CD4-positive, alpha-beta T cell treated with Interferon alpha-2 for 1 hour (primary cell): ENCODE results near the gene ATG7.
"Not testable (repeated sequence)": the region's sequence is repeated elsewhere in the genome, so short reads cannot be mapped to it uniquely, and the experiment has no call there.

ENCODE experiments used
- DNase-seq, 2 donors: peaks; one replicate each; pipeline ENCODE4 v3.0.0-alpha.2; 2020 to 2022

ATG7 gene

DNA sequence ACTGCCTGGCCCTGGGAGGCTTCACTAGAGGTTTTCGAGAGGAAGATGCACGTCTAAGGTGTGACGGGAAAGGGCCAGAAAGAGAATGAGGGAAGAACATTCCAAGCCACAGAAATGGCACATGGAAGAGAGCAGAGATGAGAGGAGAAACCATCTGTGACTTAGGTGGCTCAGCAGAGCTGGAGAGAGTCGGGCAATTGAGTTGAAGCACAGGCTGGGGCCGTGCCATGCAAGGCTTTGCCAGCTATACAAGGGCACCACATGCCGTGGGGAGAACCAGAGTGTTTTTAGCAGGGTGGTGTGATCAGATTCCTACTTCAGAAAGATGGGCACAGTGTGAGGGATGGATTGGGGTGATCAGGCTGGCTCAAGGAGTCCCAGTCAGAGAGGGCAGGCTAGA, 245.4 kb downstream of the ATG7 start:
- no peak for DNase-seq

DNA sequence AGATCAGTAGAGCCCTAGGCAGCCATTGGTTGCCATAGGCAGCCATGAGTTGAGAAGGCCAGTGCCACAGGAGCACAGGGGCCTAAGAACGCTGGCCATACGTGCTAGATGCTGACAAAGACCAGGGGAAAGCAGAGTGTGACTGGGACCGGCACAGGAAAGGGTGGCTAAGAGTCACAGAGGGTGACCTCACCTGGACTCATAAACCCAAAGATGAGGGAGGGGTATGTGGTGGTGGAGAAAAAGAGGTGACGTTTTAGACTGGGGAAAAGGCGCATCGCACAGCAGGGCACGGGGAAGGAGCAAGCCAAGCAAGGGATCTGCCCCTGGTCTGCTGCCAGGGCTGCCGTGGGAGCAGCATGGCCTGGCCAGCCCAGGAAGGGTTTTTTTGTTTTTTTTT, 249.0 kb downstream of the ATG7 start:
- DNase-seq = no peak

DNA sequence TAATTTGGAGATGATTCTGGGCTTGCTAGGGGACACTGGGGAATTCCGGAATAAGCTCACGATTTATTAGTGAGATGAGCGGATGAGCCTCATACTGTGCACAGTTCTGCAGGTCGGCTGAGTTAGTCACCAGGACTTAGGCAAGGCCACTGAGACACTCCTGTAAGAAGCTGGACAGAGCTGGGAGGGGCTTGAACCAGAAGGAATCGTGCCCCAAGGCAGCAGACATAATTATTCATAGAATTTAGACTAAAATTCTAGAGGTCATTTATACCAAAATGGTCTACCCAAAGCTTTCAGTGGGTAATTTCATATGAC, 250.2 kb downstream of the ATG7 start:
- DNase-seq = no peak

- DNase-seq = no peak
These were observed 250.9 kb downstream of the ATG7 start for GRCh38 chr3:11522953-11523571.

GRCh38 chr3:11523572-11524101, 251.4 kb downstream of the ATG7 start:
- DNase-seq = no peak

GRCh38 chr3:11526121-11526520, 253.9 kb downstream of the ATG7 start:
- DNase-seq = not testable (repeated sequence)

DNA sequence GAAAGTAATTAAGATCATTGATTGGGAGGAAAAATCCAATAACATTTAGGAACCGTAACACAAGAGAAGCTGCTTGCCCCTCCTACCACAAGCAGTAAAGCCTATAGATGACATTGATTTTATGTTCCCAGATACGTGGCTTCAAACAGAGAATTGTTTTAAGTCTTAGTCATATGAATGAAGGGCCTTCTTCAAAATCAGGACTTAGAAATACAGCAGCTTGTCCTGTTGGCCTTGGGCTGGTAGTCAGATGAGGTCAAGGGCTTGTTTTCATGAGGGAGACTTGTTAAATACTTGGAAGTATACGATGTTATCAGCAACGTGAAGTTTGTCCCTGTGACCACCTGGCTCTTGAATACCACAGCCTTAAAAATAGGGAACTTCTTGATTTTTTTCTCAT, 257.1 kb downstream of the ATG7 start:
- DNase-seq = no peak

- DNase-seq = no peak
These were observed 258.0 kb downstream of the ATG7 start for GRCh38 chr3:11530153-11530721.

- DNase-seq = no peak
These were observed 260.8 kb downstream of the ATG7 start for GRCh38 chr3:11532931-11533391.

GRCh38 chr3:11534011-11534792, 262.0 kb downstream of the ATG7 start:
- no peak for DNase-seq

DNA sequence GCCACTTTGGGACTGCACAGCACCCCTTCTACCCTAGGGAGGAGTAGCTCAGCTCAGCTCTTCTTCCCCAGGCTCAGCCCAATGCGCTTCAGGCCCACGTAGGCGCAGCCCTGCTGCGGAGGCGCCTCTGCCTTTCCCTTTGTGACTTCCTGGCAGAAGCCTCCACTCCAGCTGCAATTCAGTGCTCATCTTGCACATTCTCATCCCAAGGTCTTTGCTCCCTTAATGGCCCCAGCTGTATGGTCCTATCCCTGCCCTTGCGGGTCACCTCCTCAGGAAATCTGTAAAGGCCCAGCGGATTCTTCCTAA, 262.6 kb downstream of the ATG7 start:
- no peak for DNase-seq

- DNase-seq = no peak
These were observed 263.2 kb downstream of the ATG7 start for GRCh38 chr3:11535243-11535960.

DNA sequence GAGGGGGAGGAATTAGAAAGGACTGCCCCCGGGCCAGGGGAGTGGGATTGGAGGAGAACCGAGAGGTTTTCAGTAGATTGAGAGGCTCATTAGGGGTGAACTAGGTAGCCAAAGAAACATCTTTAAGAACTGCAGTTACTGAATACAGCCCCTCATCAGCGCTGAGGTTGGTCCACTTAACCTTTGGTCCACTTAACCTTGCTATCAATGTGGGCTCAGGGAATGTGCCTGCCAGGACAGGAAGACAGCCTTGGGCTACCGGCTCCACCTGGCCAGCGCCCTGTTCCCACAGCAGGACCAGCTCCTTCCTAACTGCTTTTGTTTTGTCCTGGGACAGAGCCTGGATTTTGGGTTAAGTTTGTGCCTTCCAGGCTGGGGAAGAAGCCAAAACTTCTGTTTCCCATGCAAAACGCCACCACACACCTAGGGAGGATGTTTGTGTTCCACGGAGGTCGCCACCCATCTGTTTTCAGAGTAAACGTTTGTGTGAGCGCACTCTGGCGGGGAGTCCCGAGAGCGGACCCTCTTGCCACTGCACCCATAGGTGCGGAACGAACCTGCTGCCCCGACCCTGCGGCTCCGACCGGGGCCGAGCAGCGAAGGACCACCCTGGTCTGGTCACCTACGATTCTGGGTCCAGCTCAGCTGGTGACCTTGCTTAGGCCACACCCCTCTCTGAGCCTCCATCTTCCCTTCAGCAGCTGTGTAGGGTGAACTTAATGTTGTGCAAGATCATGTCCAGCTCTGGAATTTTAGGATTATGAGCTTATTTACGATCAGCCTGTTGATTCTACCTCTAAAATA, 264.1 kb downstream of the ATG7 start:
- DNase-seq = no peak

DNA sequence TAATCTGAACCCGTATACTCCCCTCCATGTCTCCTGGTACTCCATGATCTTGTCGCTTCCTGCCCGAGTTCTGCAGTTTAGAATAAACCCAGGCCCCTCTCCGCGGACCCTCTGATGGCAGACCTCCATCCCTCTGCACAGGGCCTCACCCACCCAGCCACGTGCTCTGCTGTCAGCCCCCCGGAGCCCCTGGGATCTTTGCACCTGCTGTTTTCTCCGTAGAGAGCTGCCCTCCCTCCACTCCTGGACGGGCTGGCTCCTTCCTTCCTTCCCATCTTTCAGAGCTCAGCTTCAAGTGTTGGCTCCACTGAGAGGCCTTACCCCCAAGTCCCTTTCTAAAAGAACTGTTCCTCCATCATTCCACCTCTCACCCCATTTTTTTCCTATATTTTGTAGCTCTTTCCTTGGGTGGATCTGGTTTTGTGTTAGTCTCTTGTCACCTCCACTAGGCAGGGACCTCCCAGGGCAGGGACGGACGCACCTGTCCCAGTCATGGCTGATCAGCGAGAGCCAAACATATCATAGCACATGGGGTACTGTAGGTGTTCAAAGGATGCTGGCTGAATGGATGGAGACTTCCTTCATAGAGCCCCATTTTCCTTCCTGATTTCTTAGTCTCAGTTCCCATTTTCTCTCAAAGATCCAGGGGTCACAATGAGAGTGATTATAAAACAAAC, 264.9 kb downstream of the ATG7 start:
- DNase-seq = no peak

DNA sequence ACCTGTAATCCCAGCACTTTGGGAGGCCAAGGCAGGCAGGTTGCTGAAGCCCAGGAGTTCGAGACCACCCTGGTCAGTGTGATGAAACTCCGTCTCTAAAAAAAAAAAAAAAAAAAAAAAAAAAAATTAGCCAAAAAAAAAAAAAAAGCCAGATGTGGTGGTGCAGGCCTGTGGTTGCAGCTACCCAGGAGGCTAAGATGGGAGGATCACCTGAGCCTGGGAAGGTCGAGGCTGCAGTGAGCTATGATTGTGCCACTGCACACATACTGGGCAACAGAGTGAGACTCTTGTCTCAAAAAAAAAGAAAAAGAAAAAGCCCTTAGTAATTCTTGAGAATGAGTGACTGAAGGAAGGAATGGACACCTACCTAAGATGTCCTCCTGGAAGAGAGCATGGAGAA, 266.4 kb downstream of the ATG7 start:
- no peak for DNase-seq

DNA sequence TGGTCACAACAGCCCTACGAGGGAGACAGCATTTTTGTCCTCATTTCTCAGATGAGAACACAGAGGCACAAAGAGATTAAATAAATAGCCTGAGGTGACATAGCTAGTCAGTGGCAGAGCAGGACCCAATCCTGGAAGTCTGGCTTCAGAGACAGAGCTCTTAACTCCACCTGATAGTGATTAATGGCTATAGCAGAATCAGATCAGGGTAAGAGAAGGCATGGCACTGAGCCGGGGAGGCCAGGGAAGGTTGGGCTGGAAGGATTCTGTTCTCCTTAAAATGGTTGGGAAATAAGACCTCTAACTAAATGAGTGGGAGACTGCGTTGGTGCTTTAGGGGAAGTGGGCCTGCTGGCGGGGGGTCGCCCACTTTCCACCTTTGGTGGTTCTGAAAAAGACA, 267.0 kb downstream of the ATG7 start:
- no peak for DNase-seq

DNA sequence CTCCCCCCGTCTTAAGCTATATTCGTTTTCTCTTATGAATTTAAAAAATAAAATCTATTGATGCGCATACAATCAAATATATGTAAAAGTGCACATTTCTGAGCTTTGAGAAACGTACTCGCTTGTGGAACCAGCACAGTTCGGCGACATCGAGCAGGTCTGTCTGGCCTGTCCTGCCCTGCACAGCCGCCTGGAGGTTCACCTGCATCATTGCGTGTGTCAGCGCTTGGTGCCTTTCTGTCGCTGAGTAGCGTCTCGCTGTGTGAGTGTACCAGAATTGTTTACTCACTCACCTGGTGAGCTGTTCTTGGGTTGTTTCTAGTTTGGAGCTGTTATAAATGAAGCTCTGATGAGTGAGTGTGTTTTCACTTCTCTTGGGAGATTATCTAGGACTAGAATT, 267.5 kb downstream of the ATG7 start:
- no peak for DNase-seq

DNA sequence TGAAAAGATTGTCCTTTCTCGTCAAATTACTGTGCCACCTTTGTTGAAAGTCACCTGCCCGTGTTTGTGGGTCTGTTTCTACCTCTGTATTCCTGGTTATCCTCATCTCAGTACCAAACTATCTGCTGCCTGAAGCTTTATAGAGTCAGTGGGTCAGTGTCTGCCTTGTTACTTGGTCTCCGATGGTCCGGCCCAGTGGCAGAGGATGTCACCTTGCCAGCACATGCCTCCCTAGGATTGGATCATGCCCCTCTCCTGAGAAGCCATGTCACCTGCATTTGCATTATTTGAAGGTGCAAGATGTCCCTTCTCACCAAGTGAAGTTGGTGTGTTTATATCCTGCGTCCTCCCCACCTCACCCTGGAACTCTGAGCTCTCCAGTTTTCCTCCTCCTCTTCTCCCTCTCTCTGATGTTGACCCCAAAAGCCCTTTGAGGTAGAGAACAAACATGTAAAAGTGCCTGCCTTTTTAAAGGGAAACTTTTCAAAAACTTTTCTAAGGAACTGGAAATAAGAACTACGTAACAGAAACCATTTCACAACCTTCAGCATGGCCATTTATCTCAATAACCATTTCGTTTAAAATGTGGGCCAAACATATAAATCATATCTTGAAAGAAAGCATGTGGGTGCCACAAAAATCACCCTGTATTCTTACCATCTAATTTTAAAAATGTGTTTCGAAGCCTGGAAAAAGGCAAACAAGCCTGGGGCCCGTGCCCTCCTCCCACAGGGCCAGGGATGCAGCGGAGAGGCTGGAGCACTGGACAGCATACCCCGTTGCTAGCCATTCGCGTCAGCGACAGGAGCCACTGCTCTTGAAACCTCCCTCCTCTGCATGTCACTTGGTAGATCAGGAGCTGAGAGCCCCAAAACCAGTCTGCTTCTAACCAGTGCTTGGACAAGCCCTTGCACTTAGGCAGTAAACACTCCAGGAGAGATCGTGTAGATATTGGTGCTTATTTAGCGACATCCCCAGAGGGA, 269.4 kb downstream of the ATG7 start:
- no peak for DNase-seq

DNA sequence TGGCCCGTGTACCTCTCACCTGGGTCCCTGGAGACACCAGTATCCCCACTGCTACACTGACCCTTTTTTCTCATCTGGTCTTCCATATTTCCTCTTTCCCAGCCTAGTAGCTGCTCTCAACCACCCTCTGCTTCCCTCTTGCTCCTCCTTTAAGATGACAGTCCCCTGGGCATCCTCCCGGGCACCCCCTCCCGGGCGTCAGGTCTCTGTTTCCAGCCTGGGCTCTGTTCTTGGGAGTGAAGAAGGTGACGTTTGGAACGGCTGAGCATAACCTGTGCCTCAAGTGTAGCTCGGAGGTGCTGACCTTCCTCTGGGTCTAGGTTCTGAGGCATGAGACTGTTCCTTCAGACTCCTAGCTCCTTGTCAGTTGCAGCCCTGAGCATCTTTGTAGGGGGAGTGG, 270.4 kb downstream of the ATG7 start:
- DNase-seq = no peak

- DNase-seq = no peak
These were observed 271.1 kb downstream of the ATG7 start for GRCh38 chr3:11543141-11543947.
